IPS-NIHi11 (cell line): Measurements from ENCODE around the gene POLR1D.
"Not testable (repeated sequence)": the region's sequence is repeated elsewhere in the genome, so short reads cannot be mapped to it uniquely, and the experiment has no call there.

Experiments
- DNase-seq: peaks from one replicate; pipeline ENCODE4 v3.0.0; 2012; ENCODE audit warnings: mixed read lengths, low spot score

The POLR1D gene

GRCh38 chr13:27617881-27618321 is 3.8 kb upstream of the POLR1D start:
- DNase-seq: no peak

GRCh38 chr13:27619093-27619727 is 2.5 kb upstream of the POLR1D start:
- DNase-seq: no peak

GRCh38 chr13:27619728-27620376 is 1.8 kb upstream of the POLR1D start:
- DNase-seq: no peak

GRCh38 chr13:27620377-27621115 is 1.1 kb upstream of the POLR1D start, which contains the start of gene LNX2:
LNX2 (minus strand) TSS chr13:27620529; CDS start chr13:27581703, 38,826 bp downstream.
- peak; percentile 95 for DNase-seq

GRCh38 chr13:27621116-27621365 is 651 bp upstream of the POLR1D start:
- no peak for DNase-seq

- no peak for DNase-seq
These were observed 569 bp downstream of the POLR1D start for GRCh38 chr13:27622102-27622820.

GRCh38 chr13:27622881-27623280 is 1.2 kb downstream of the POLR1D start:
- no peak for DNase-seq

GRCh38 chr13:27624071-27624470 is 2.4 kb downstream of the POLR1D start:
- no peak for DNase-seq

GRCh38 chr13:27625839-27626238 is 4.1 kb downstream of the POLR1D start:
- DNase-seq: no peak

- no peak for DNase-seq
These were observed 5.7 kb downstream of the POLR1D start for GRCh38 chr13:27627380-27627779.

GRCh38 chr13:27628081-27628480 is 6.4 kb downstream of the POLR1D start:
- no peak for DNase-seq

- not testable (repeated sequence) for DNase-seq
These were observed 7.1 kb downstream of the POLR1D start for GRCh38 chr13:27628766-27629165.

GRCh38 chr13:27631156-27631555 is 9.5 kb downstream of the POLR1D start:
- no peak for DNase-seq

- no peak for DNase-seq
These were observed 10.0 kb downstream of the POLR1D start for GRCh38 chr13:27631665-27632064.

- no peak for DNase-seq
These were observed 10.5 kb downstream of the POLR1D start for GRCh38 chr13:27632214-27632613.

- no peak for DNase-seq
These were observed 11.0 kb downstream of the POLR1D start for GRCh38 chr13:27632648-27633047.

GRCh38 chr13:27634231-27634630 is 12.5 kb downstream of the POLR1D start:
- DNase-seq: no peak

GRCh38 chr13:27634791-27635190 is 13.1 kb downstream of the POLR1D start:
- no peak for DNase-seq

- DNase-seq: no peak
These were observed 13.6 kb downstream of the POLR1D start for GRCh38 chr13:27635266-27635665.

GRCh38 chr13:27636589-27637288 is 15.0 kb downstream of the POLR1D start:
- no peak for DNase-seq

- no peak for DNase-seq
These were observed 15.6 kb downstream of the POLR1D start for GRCh38 chr13:27637289-27637626.

- DNase-seq: no peak
These were observed 16.3 kb downstream of the POLR1D start for GRCh38 chr13:27638001-27638400.
